LHCN-M2 (cell line): ENCODE data around the gene TRAF3. TPM values are rescaled to one million over a fixed set of nuclear protein-coding genes. Genes with fewer than 3 reads are reported as not detected.

ENCODE experiments used
- DNase-seq: peaks from one replicate; pipeline ENCODE4 v3.0.0-alpha.2; 2012; ENCODE audit warnings: low read depth
- total RNA-seq: library from RNA; depleted of rRNA; stranded (reverse); fragments of >200 nt; gene quantifications from 2 replicates; pipeline ENCODE4 v1.2.3, GENCODE V29; 2014

Gene TRAF3
- total RNA-seq, 1 experiment from 2014 or later: 17.0 TPM

- DNase-seq: no peak
Observed at GRCh38 chr14:102905116-102906108, 128.2 kb downstream of the TRAF3 start.

GRCh38 chr14:102906616-102907302, 129.5 kb downstream of the TRAF3 start:
- no peak for DNase-seq

- DNase-seq: no peak
Observed at GRCh38 chr14:102907303-102907844, 130.1 kb downstream of the TRAF3 start.

GRCh38 chr14:102907980-102908730, 130.9 kb downstream of the TRAF3 start:
- no peak for DNase-seq

- DNase-seq: no peak
Observed at GRCh38 chr14:102908766-102909455, 131.7 kb downstream of the TRAF3 start.

- no peak for DNase-seq
Observed at GRCh38 chr14:102909462-102909861, 132.2 kb downstream of the TRAF3 start.

- no peak for DNase-seq
Observed at GRCh38 chr14:102909911-102910310, 132.7 kb downstream of the TRAF3 start.

- DNase-seq: no peak
Observed at GRCh38 chr14:102910442-102910841, 133.2 kb downstream of the TRAF3 start.

GRCh38 chr14:102911541-102911951, 134.3 kb downstream of the TRAF3 start:
- DNase-seq: no peak

- DNase-seq: no peak
Observed at GRCh38 chr14:102911991-102912761, 134.9 kb downstream of the TRAF3 start.

GRCh38 chr14:102913341-102914211, 136.3 kb downstream of the TRAF3 start:
- DNase-seq: no peak

- no peak for DNase-seq
Observed at GRCh38 chr14:102914474-102915291, 137.4 kb downstream of the TRAF3 start.

GRCh38 chr14:102915292-102916110, 138.3 kb downstream of the TRAF3 start:
- no peak for DNase-seq

- no peak for DNase-seq
Observed at GRCh38 chr14:102916347-102917055, 139.3 kb downstream of the TRAF3 start.

GRCh38 chr14:102917056-102917385, 139.8 kb downstream of the TRAF3 start:
- DNase-seq: no peak

- peak; percentile 23 for DNase-seq
Observed at GRCh38 chr14:102917469-102918211, 140.4 kb downstream of the TRAF3 start.
